Muscle of arm (tissue), 12 donors: ENCODE data around the gene FLT3LG. TPM values are rescaled to one million over a fixed set of nuclear protein-coding genes. Genes with fewer than 3 reads are reported as not detected.

ENCODE experiments used
- DNase-seq: peaks from one replicate; pipeline ENCODE4 v3.0.0-alpha.2; 2013
- polyA plus RNA-seq, 12 donors: library from polyadenylated mRNA; unstranded; fragments of 120-200 nt; gene quantifications; one replicate each; pipeline ENCODE4 v1.2.1, GENCODE V29; 2013; ENCODE audit not compliant: insufficient read length in 12 of 12

The FLT3LG gene
- polyA plus RNA-seq, 12 donors, result 1.8 to 8.7 (median 2.7) TPM; not detected in 2

GRCh38 chr19:49512970-49513745, 39.1 kb downstream of the FLT3LG start:
- peak; percentile 76 for DNase-seq

- DNase-seq, result no peak
Measured at GRCh38 chr19:49513746-49514118, 39.7 kb downstream of the FLT3LG start.

GRCh38 chr19:49514151-49514550, 40.1 kb downstream of the FLT3LG start:
- DNase-seq, result no peak

- DNase-seq, result no peak
Measured at GRCh38 chr19:49515767-49516166, 41.8 kb downstream of the FLT3LG start.

GRCh38 chr19:49518033-49518432, 44.0 kb downstream of the FLT3LG start:
- DNase-seq, result no peak

- DNase-seq, result no peak
Measured at GRCh38 chr19:49520705-49521319, 46.8 kb downstream of the FLT3LG start.

- no peak for DNase-seq
Measured at GRCh38 chr19:49524812-49525455, 50.9 kb downstream of the FLT3LG start.

- no peak for DNase-seq
Measured at GRCh38 chr19:49528211-49528771, 54.3 kb downstream of the FLT3LG start.

- no peak for DNase-seq
Measured at GRCh38 chr19:49530708-49531107, 56.7 kb downstream of the FLT3LG start.

- DNase-seq, result peak; percentile 72
Measured at GRCh38 chr19:49533551-49534488, 59.8 kb downstream of the FLT3LG start.

GRCh38 chr19:49534632-49535385, 60.8 kb downstream of the FLT3LG start:
- no peak for DNase-seq

Other genes starting within 250 kb of the FLT3LG start
- gene SLC6A16, start 149.0 kb upstream of the FLT3LG start, polyA plus RNA-seq, result 1 to 10 TPM in 8 of 12 donors, under 1 TPM in 2, not detected in 2; 0.72 to 2.1 (median 1.7) TPM
- 10 to 100 TPM in 10 of 12 donors, 1 to 10 TPM in 1, not detected in 1; 6.8 to 29.3 (median 18.5) TPM for gene CD37, start 138.8 kb upstream of the FLT3LG start, polyA plus RNA-seq
- gene TEAD2, start 111.8 kb upstream of the FLT3LG start, polyA plus RNA-seq, result 100 to 1,000 TPM in 2 of 12 donors, 10 to 100 TPM in 9, not detected in 1; 46.6 to 107 (median 62.5) TPM
- 1 to 10 TPM in 9 of 12 donors, under 1 TPM in 1, not detected in 2; 0.89 to 3.6 (median 1.6) TPM for gene DKKL1, start 110.3 kb upstream of the FLT3LG start, polyA plus RNA-seq
- gene KASH5, start 86.0 kb upstream of the FLT3LG start, polyA plus RNA-seq, result under 1 TPM in 1 of 12 donors, not detected in 11; 0.26 TPM
- not detected for gene PTH2, start 50.8 kb upstream of the FLT3LG start, polyA plus RNA-seq
- under 1 TPM in 1 of 12 donors, not detected in 11; 0.13 TPM for gene GFY, start 48.8 kb upstream of the FLT3LG start, polyA plus RNA-seq
- gene SLC17A7, start 32.7 kb upstream of the FLT3LG start, polyA plus RNA-seq, result 1 to 10 TPM in 6 of 12 donors, under 1 TPM in 4, not detected in 2; 0.68 to 1.8 (median 1.1) TPM
- 10 to 100 TPM in 11 of 12 donors, not detected in 1; 31.0 to 56.8 (median 38.9) TPM for gene PIH1D1, start 22.4 kb upstream of the FLT3LG start, polyA plus RNA-seq
- gene ALDH16A1, start 21.0 kb upstream of the FLT3LG start, polyA plus RNA-seq, result 10 to 100 TPM in 4 of 12 donors, 1 to 10 TPM in 7, not detected in 1; 7.3 to 19.4 (median 9.1) TPM
- 1,000 to 10,000 TPM in 11 of 12 donors, 100 to 1,000 TPM in 1; 824 to 4,594 (median 3,921) TPM for gene RPL13A, start 13.4 kb downstream of the FLT3LG start, polyA plus RNA-seq
- 1,000 to 10,000 TPM in 11 of 12 donors, not detected in 1; 2,121 to 3,613 (median 3,007) TPM for gene RPS11, start 22.2 kb downstream of the FLT3LG start, polyA plus RNA-seq
- 100 to 1,000 TPM in 11 of 12 donors, not detected in 1; 117 to 198 (median 164) TPM for gene FCGRT, start 38.4 kb downstream of the FLT3LG start, polyA plus RNA-seq
- 100 to 1,000 TPM in 1 of 12 donors, 10 to 100 TPM in 10, not detected in 1; 34.9 to 102 (median 45.9) TPM for gene RCN3, start 53.8 kb downstream of the FLT3LG start, polyA plus RNA-seq
- gene NOSIP, start 106.3 kb downstream of the FLT3LG start, polyA plus RNA-seq, result 10 to 100 TPM in 11 of 12 donors, not detected in 1; 25.7 to 60.7 (median 52.9) TPM
- gene PRRG2, start 107.1 kb downstream of the FLT3LG start, polyA plus RNA-seq, result 1 to 10 TPM in 3 of 12 donors, under 1 TPM in 7, not detected in 2; 0.17 to 3.1 (median 0.61) TPM
- gene PRR12, start 117.0 kb downstream of the FLT3LG start, polyA plus RNA-seq, result 10 to 100 TPM in 11 of 12 donors, not detected in 1; 11.6 to 25.6 (median 14.3) TPM
- 10 to 100 TPM in 11 of 12 donors, not detected in 1; 24.2 to 56.9 (median 28.4) TPM for gene RRAS, start 165.9 kb downstream of the FLT3LG start, polyA plus RNA-seq
- gene SCAF1, start 168.0 kb downstream of the FLT3LG start, polyA plus RNA-seq, result 10 to 100 TPM in 11 of 12 donors, not detected in 1; 15.6 to 44.2 (median 23.6) TPM
- 10 to 100 TPM in 11 of 12 donors, not detected in 1; 26.2 to 59.4 (median 30.9) TPM for gene IRF3, start 191.6 kb downstream of the FLT3LG start, polyA plus RNA-seq
- gene BCL2L12, start 191.7 kb downstream of the FLT3LG start, polyA plus RNA-seq, result 10 to 100 TPM in 11 of 12 donors, not detected in 1; 19.7 to 31.1 (median 25.5) TPM
- 100 to 1,000 TPM in 11 of 12 donors, not detected in 1; 158 to 200 (median 173) TPM for gene PRMT1, start 203.1 kb downstream of the FLT3LG start, polyA plus RNA-seq
- gene ADM5, start 215.4 kb downstream of the FLT3LG start, polyA plus RNA-seq, result 1 to 10 TPM in 6 of 12 donors, under 1 TPM in 4, not detected in 2; 0.78 to 1.5 (median 1.1) TPM
- gene CPT1C, start 216.9 kb downstream of the FLT3LG start, polyA plus RNA-seq, result 10 to 100 TPM in 5 of 12 donors, 1 to 10 TPM in 5, not detected in 2; 5.6 to 14.2 (median 9.9) TPM